Muscle of arm (tissue), 12 donors: ENCODE measurements around the gene ZSCAN10. TPM values are rescaled to one million over a fixed set of nuclear protein-coding genes. Genes with fewer than 3 reads are reported as not detected.
"Not testable (repeated sequence)": the region's sequence is repeated elsewhere in the genome, so short reads cannot be mapped to it uniquely, and the experiment has no call there.

Experiments used
- DNase-seq: peaks from one replicate; pipeline ENCODE4 v3.0.0-alpha.2; 2013
- polyA plus RNA-seq, 12 donors: library from polyadenylated mRNA; unstranded; fragments of 120-200 nt; gene quantifications; one replicate each; pipeline ENCODE4 v1.2.1, GENCODE V29; 2013; ENCODE audit not compliant: insufficient read length in 12 of 12

The ZSCAN10 gene
- polyA plus RNA-seq, 12 donors = 0.22 to 0.67 (median 0.31) TPM; not detected in 4

- peak; percentile 79 for DNase-seq
Measured at GRCh38 chr16:3065069-3065741, 33.9 kb downstream of the ZSCAN10 start, which contains the start of gene IL32. IL32 (plus strand) TSS chr16:3065640; CDS start chr16:3065812, 172 bp downstream.

GRCh38 chr16:3063625-3064386 is 35.3 kb downstream of the ZSCAN10 start:
- DNase-seq = no peak

- DNase-seq = no peak
Measured at GRCh38 chr16:3062553-3062952, 36.5 kb downstream of the ZSCAN10 start.

GRCh38 chr16:3060339-3061127 is 38.6 kb downstream of the ZSCAN10 start:
- DNase-seq = no peak

- no peak for DNase-seq
Measured at GRCh38 chr16:3059723-3060242, 39.3 kb downstream of the ZSCAN10 start.

GRCh38 chr16:3059041-3059722 is 39.9 kb downstream of the ZSCAN10 start:
- DNase-seq = peak; percentile 85

GRCh38 chr16:3058139-3059030 is 40.7 kb downstream of the ZSCAN10 start:
- no peak for DNase-seq

GRCh38 chr16:3057181-3058138 is 41.6 kb downstream of the ZSCAN10 start:
- no peak for DNase-seq

- DNase-seq = no peak
Measured at GRCh38 chr16:3056336-3057180, 42.5 kb downstream of the ZSCAN10 start.

- not testable (repeated sequence) for DNase-seq
Measured at GRCh38 chr16:3055734-3056115, 43.4 kb downstream of the ZSCAN10 start.

- no peak for DNase-seq
Measured at GRCh38 chr16:3054965-3055733, 43.9 kb downstream of the ZSCAN10 start.

- not testable (repeated sequence) for DNase-seq
Measured at GRCh38 chr16:3053330-3053710, 45.8 kb downstream of the ZSCAN10 start.

- not testable (repeated sequence) for DNase-seq
Measured at GRCh38 chr16:3052571-3053329, 46.3 kb downstream of the ZSCAN10 start.

- DNase-seq = no peak
Measured at GRCh38 chr16:3051494-3051893, 47.6 kb downstream of the ZSCAN10 start.

- DNase-seq = no peak
Measured at GRCh38 chr16:3051009-3051408, 48.1 kb downstream of the ZSCAN10 start.

- DNase-seq = no peak
Measured at GRCh38 chr16:3050487-3050886, 48.6 kb downstream of the ZSCAN10 start.
